Stimulated activated CD8-positive, alpha-beta memory T cell treated with anti-CD3 and anti-CD28 coated beads, Interleukin-4, amount 100 ng/mL, for 1 hour (primary cell): Measurements from ENCODE around the gene HDHD2.

Experiments
- DNase-seq, 2 donors: peaks; one replicate each; pipeline ENCODE4 v3.0.0-alpha.2; 2020; ENCODE audit warnings: low read depth in 2 of 2, low spot score in 1 of 2

Gene HDHD2

DNA sequence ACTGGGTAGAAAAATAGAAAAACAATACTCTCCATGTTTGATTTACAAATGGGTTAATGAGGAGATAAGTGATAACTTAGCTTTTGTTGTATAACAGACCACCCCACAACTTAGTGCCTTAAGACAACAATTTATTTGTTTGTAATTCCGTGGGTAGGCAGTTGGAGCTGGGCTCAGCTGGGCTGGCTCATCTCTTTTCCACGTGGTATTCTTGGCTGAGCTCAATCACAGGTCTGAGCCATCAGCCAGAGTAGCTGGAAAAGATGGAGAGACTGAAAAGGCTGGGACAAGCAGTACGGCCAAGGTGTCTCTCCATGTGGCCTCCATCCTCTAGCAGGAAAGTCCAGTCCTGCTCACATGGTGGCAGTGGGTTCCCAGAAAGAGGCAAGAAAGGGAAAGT, 82.7 kb downstream of the HDHD2 start:
- no peak for DNase-seq

DNA sequence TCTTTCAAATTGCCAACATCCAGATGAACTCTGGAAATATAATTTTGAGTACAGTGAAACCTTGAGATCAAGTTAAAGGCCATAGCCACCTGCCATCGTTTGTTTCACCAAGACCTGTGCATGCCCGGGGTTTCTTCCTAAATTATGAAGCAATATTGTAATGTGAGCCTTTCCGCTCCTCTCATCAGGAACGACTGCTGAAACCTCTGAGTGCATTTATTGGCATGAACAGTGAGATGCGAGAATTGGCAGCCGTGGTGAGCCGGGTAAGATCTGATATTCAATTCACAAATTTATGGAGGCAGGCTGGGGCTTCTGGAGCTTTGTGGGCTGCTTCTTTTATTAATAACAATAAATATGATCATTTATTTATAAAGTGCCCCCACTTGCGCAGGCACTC, 87.2 kb downstream of the HDHD2 start:
- no peak for DNase-seq

DNA sequence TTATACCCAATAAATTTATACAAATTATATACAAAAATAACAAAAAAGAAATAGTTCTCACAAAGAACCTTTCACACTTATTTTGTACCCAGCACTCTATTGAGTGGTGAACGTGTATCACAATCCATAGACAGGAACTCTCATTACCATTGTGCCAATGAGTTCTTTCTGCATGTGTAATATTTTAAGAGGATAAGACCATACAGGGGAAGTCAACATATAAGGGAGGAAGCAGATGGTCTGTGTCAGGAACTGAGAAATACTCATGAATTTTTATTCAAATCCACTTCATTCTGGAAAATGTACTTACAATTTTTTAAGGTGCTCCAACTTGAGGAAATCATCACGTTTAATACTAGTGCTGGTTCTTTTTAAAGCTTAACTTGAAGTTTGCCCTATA, 87.8 kb downstream of the HDHD2 start:
- no peak for DNase-seq
